Uterus (tissue), 4 donors: ENCODE results near the gene SLC18A2. TPM values are rescaled to one million over a fixed set of nuclear protein-coding genes. Genes with fewer than 3 reads are reported as not detected.

ENCODE experiments used
- DNase-seq, 2 donors: peaks; one replicate each; pipeline ENCODE4 v3.0.0-alpha.2; 2019 to 2020
- H3K27ac ChIP-seq, 2 donors: fragments of 200-600 bp; sonication (generic); 1 replicate in 1 of 2; 2 replicates in 1 of 2; pipeline ENCODE4 v1.5.1; 2016 to 2018
- H3K27me3 ChIP-seq, 2 donors: fragments of 200-600 bp; sonication (generic); one replicate each; pipeline ENCODE4 v1.5.1; 2018 to 2019; ENCODE audit warnings: control low read depth in 1 of 2
- H3K36me3 ChIP-seq, 2 donors: fragments of 200-600 bp; sonication (generic); one replicate each; pipeline ENCODE4 v1.5.1; 2019; ENCODE audit warnings: control low read depth in 1 of 2
- H3K4me1 ChIP-seq, 2 donors: fragments of 200-600 bp; sonication (generic); one replicate each; pipeline ENCODE4 v1.5.1; 2018 to 2019; ENCODE audit warnings: control low read depth in 1 of 2
- H3K4me3 ChIP-seq, 2 donors: fragments of 200-600 bp; sonication (generic); 1 replicate in 1 of 2; 2 replicates in 1 of 2; pipeline ENCODE4 v1.5.1; 2018 to 2019; ENCODE audit warnings: mild to moderate bottlenecking in 1 of 2
- H3K9me3 ChIP-seq, 2 donors: fragments of 200-600 bp; sonication (generic); one replicate each; pipeline ENCODE4 v1.5.1; 2019; ENCODE audit warnings: control low read depth in 1 of 2
- POLR2A ChIP-seq, 2 donors: fragments of 450-650 bp; IDR thresholded peaks; one replicate each; pipeline ENCODE4 v1.6.1; 2016; ENCODE audit warnings: antibody characterized with exemption in 2 of 2, mild to moderate bottlenecking in 1 of 2, moderate library complexity in 1 of 2
- intact Hi-C: fragments of 100-400 bp; cut with DNase I; formaldehyde crosslinking; loops from one replicate; pipeline ENCODE4 v1.15.1; 2023; ENCODE audit warnings: low total_unique reads
- total RNA-seq, 4 donors: library from RNA; depleted of rRNA in 3 of 4; stranded (reverse); fragments of >200 nt in 3 of 4; gene quantifications; one replicate each; pipeline versions ENCODE4 v1.1.0 to v1.2.4, GENCODE V29; 2014 to 2023
- TF ChIP-seq, protein P1 (sequence below), 4 experiments: fragments of 200-600 bp in 2 of 4; fragments of 450-650 bp in 2 of 4; sonication (generic) in 2 of 4; IDR thresholded peaks; one replicate each; pipeline ENCODE4 v1.5.1; 2016 to 2019; ENCODE audit warnings: antibody characterized with exemption in 4 of 4, mild to moderate bottlenecking in 2 of 4, moderate library complexity in 1 of 4
- donor health status: DM: yes; HTN: yes; CAD: no.

SLC18A2 gene
- total RNA-seq, 4 donors from 2014 or later: 0.26 to 2.6 (median 0.70) TPM

DNA sequence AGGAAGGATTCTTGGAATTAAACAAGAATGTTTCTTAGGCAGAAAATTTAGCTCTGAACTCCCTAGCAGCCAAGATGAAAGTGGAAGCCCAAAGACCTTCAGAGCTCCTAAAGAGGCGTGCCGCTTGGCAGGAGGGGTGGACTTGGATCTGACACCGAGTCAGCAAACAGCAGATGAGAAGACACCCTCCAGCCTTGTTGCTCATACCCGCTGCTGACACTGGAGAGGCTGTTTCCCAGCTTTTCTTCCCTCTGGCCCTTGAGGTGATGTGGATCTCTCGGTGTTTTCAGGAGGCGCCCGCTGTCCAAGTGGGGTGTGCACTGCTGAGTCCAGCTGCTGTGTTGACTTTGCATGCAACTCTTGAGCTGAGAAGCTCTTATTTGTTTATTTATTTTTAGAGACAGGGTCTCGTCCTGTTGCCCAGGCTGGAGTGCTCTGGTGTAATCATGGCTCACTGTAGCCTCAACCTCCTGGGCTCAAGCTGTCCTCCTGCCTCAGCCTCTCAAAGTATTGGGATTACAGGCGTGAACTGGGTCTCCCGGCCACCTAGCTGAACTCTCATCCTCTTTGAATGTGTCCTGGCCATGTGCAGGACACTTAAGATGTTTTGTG lies 21.5 kb downstream of the SLC18A2 start:
- Histone ChIP-seq H3K4me1 (no peaks in the 10 kb centered on the region), H3K36me3 (no peaks in the 10 kb centered on the region), H3K27me3 (no peaks in the 10 kb centered on the region), H3K4me3 (no peak overlapping the region), H3K9me3 (no peaks in the 10 kb centered on the region), H3K27ac (no peak overlapping the region)
- DNase-seq: no peak
- TF ChIP-seq, protein P1, sequence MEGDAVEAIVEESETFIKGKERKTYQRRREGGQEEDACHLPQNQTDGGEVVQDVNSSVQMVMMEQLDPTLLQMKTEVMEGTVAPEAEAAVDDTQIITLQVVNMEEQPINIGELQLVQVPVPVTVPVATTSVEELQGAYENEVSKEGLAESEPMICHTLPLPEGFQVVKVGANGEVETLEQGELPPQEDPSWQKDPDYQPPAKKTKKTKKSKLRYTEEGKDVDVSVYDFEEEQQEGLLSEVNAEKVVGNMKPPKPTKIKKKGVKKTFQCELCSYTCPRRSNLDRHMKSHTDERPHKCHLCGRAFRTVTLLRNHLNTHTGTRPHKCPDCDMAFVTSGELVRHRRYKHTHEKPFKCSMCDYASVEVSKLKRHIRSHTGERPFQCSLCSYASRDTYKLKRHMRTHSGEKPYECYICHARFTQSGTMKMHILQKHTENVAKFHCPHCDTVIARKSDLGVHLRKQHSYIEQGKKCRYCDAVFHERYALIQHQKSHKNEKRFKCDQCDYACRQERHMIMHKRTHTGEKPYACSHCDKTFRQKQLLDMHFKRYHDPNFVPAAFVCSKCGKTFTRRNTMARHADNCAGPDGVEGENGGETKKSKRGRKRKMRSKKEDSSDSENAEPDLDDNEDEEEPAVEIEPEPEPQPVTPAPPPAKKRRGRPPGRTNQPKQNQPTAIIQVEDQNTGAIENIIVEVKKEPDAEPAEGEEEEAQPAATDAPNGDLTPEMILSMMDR (IDR thresholded peaks at IDR 0.05): no peak
- no peak for TF ChIP-seq POLR2A (IDR thresholded peaks at IDR 0.05)
- intact Hi-C loops: no loop called here

DNA sequence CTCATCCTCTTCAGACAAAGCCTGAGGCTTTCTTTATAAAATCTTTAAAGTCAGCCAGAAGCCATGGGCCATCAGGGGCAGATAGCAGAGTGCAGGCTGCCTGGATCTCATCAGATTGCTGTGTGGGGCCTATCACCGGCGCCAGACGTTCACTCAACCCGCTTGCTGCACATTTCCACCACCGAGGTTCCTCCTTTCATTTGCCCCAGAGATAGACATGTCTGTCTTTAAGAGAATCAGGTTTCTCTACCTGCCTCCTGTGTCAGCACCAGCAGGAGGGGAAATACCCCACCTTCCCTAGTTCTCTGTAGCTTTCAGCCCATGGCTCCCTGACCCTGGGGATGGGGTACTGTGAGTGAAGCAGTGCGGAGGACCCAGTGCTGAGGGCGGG lies 22.0 kb downstream of the SLC18A2 start:
- H3K27me3 ChIP-seq: no peaks in the 10 kb centered on the region
- H3K4me1 ChIP-seq: no peaks in the 10 kb centered on the region
- H3K9me3 ChIP-seq: no peaks in the 10 kb centered on the region
- intact Hi-C loops: no loop called here
- no peak overlapping the region for H3K27ac ChIP-seq
- no peaks in the 10 kb centered on the region for H3K36me3 ChIP-seq
- H3K4me3 ChIP-seq: no peak overlapping the region
- DNase-seq: no peak
- TF ChIP-seq POLR2A (IDR thresholded peaks at IDR 0.05): no peak
- TF ChIP-seq, protein P1 (IDR thresholded peaks at IDR 0.05): no peak

DNA sequence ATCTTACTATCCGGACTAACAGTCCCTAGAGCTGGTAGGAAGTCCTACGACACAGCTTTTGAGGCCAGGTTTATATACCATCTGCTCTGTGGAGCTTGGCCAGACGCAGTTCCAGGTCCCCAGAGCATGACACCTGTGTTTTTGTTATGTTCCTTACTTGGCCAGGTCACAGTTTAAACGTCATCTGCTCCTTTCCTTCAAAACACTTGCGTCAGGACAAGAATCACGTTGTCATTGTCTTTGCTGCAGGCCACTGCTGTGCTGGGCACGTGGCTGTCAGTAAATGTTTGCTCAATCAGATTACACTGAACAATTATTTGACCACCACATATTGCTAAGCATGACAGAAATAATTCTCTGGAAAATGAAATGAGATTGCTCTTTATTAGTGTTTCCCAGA lies 23.9 kb downstream of the SLC18A2 start:
- no peaks in the 10 kb centered on the region for H3K36me3 ChIP-seq
- no peaks in the 10 kb centered on the region for H3K9me3 ChIP-seq
- no peak overlapping the region for H3K4me3 ChIP-seq
- DNase-seq: no peak
- H3K27ac ChIP-seq: no peak overlapping the region
- H3K4me1 ChIP-seq: no peaks in the 10 kb centered on the region
- no peak for TF ChIP-seq POLR2A (IDR thresholded peaks at IDR 0.05)
- TF ChIP-seq, protein P1 (IDR thresholded peaks at IDR 0.05): no peak
- intact Hi-C loops: no loop called here
- no peaks in the 10 kb centered on the region for H3K27me3 ChIP-seq

GRCh38 chr10:117266400-117266799 lies 25.5 kb downstream of the SLC18A2 start:
- no peak overlapping the region for H3K4me3 ChIP-seq
- DNase-seq: no peak
- no peaks in the 10 kb centered on the region for H3K36me3 ChIP-seq
- H3K27ac ChIP-seq: no peak overlapping the region
- H3K4me1 ChIP-seq: no peaks in the 10 kb centered on the region
- H3K9me3 ChIP-seq: no peaks in the 10 kb centered on the region
- intact Hi-C loops: no loop called here
- H3K27me3 ChIP-seq: no peaks in the 10 kb centered on the region
- TF ChIP-seq, protein P1 (IDR thresholded peaks at IDR 0.05): no peak
- no peak for TF ChIP-seq POLR2A (IDR thresholded peaks at IDR 0.05)

DNA sequence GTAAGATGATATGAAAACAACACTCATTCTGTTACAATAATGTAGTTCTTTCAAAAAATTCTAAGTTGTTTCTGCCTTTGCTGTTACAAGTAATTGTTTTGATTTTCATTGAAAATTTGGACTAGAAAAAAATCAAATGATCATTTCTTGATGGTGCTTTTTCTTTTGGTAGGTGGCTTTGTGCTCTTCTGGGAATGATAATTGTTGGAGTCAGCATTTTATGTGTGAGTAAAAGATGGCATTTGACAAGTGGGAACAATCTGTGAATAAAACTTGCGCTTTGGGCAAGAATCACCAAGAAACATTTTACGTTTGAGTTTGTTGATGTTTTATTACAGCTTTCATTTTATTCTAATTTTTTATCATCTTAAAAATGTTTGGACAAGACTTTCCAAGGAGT lies 25.9 kb downstream of the SLC18A2 start:
- H3K27me3 ChIP-seq: no peaks in the 10 kb centered on the region
- intact Hi-C loops: no loop called here
- no peaks in the 10 kb centered on the region for H3K4me1 ChIP-seq
- TF ChIP-seq, protein P1 (IDR thresholded peaks at IDR 0.05): no peak
- no peak for TF ChIP-seq POLR2A (IDR thresholded peaks at IDR 0.05)
- no peaks in the 10 kb centered on the region for H3K36me3 ChIP-seq
- H3K27ac ChIP-seq: no peak overlapping the region
- no peak overlapping the region for H3K4me3 ChIP-seq
- no peak for DNase-seq
- H3K9me3 ChIP-seq: no peaks in the 10 kb centered on the region
